OCI-LY7 (cell line): ENCODE results near the gene SEC22A. TPM values are rescaled to one million over a fixed set of nuclear protein-coding genes. Genes with fewer than 3 reads are reported as not detected.

Source experiments
- BruUV-seq: library from RNA; stranded (reverse); fragments of 400-500 nt; replicated peaks from 2 replicates; lab custom pipeline; 2021; lab: Mats Ljungman, UMichigan
- CTCF ChIA-PET: fragments of 300-600 bp; sonication (Branson Sonifier 250); formaldehyde crosslinking; loops from one replicate; lab custom pipeline; 2022; ENCODE audit warnings: antibody characterized with exemption; ENCODE audit not compliant: unreplicated experiment; lab: Charles Lee
- POLR2A ChIA-PET: fragments of 300-600 bp; sonication (Branson Sonifier 250); formaldehyde crosslinking; loops from one replicate; lab custom pipeline; 2022; ENCODE audit warnings: antibody characterized with exemption; lab: Charles Lee
- DNase-seq: peaks from one replicate; pipeline ENCODE4 v3.0.0-alpha.2; 2015; ENCODE audit warnings: low spot score
- H2AFZ ChIP-seq: fragments of 200-600 bp; sonication (generic), shearing (Covaris generic); 2 replicates; pipeline ENCODE4 v1.6.1; 2014; ENCODE audit warnings: mild to moderate bottlenecking, antibody characterized with exemption, low read length, moderate library complexity
- H3K27ac ChIP-seq: fragments of 200-600 bp; sonication (generic); 2 replicates; pipeline ENCODE4 v1.5.1; 2014; ENCODE audit warnings: mixed run types, low read depth, mild to moderate bottlenecking, moderate library complexity, low read length, inconsistent platforms; ENCODE audit not compliant: poor library complexity, severe bottlenecking
- H3K36me3 ChIP-seq: fragments of 200-600 bp; sonication (generic); 2 replicates; pipeline ENCODE4 v1.6.1; 2014; ENCODE audit warnings: mild to moderate bottlenecking, antibody characterized with exemption, low read length, moderate library complexity, mixed read lengths; ENCODE audit not compliant: insufficient read depth
- H3K4me1 ChIP-seq: fragments of 200-600 bp; sonication (generic); 2 replicates; pipeline ENCODE4 v1.5.1; 2014; ENCODE audit warnings: mild to moderate bottlenecking, low read length; ENCODE audit not compliant: insufficient read depth, poor library complexity, severe bottlenecking
- H3K4me2 ChIP-seq: fragments of 200-600 bp; sonication (generic); 2 replicates; pipeline ENCODE4 v1.6.1; 2014; ENCODE audit warnings: mild to moderate bottlenecking, low read length
- H3K4me3 ChIP-seq: fragments of 200-600 bp; sonication (generic); 2 replicates; pipeline ENCODE4 v1.5.1; 2014; ENCODE audit warnings: mild to moderate bottlenecking, low read depth, low read length; ENCODE audit not compliant: poor library complexity, severe bottlenecking
- H3K79me2 ChIP-seq: fragments of 200-600 bp; sonication (generic); 2 replicates; pipeline ENCODE4 v1.6.1; 2016; ENCODE audit warnings: low read depth, mild to moderate bottlenecking, low read length, moderate library complexity, mixed read lengths; ENCODE audit not compliant: insufficient read depth
- H3K9me2 ChIP-seq: fragments of 200-600 bp; sonication (generic); 2 replicates; pipeline ENCODE4 v1.6.1; 2016; ENCODE audit warnings: mild to moderate bottlenecking, low read length, mixed read lengths; ENCODE audit not compliant: insufficient read depth
- H3K9me3 ChIP-seq: fragments of 200-600 bp; sonication (generic); 2 replicates; pipeline ENCODE4 v1.6.1; 2014; ENCODE audit warnings: mild to moderate bottlenecking, mixed run types, low read length, mixed read lengths
- H4K20me1 ChIP-seq: fragments of 200-600 bp; sonication (generic); 2 replicates; pipeline ENCODE4 v1.6.1; 2014; ENCODE audit warnings: mild to moderate bottlenecking, antibody characterized with exemption, low read length, moderate library complexity, mixed read lengths; ENCODE audit not compliant: insufficient read depth
- EZH2phosphoT487 ChIP-seq: fragments of 200-600 bp; sonication (generic); IDR thresholded peaks from 2 replicates; pipeline ENCODE4 v1.6.1; 2018; ENCODE audit warnings: low read depth, borderline replicate concordance, mild to moderate bottlenecking, mixed run types, antibody characterized with exemption, low read length, moderate library complexity, mixed read lengths
- intact Hi-C: fragments of 100-400 bp; cut with micrococcal nuclease; formaldehyde crosslinking; loops from one replicate; pipeline ENCODE4 v1.10.0; 2022; ENCODE audit not compliant: unreplicated experiment
- total RNA-seq, 2 experiments: library from RNA; depleted of rRNA in 1 of 2; stranded (reverse); fragments of >200 nt in 1 of 2; shearing (Covaris generic) in 1 of 2; gene quantifications; 2 replicates each; pipeline ENCODE4 v1.2.3, GENCODE V29; 2014 to 2022
- TF ChIP-seq, protein P1 (sequence below): fragments of 200-600 bp; sonication (generic); conservative IDR thresholded peaks from 2 replicates; pipeline ENCODE4 v1.5.1; 2014; ENCODE audit warnings: mild to moderate bottlenecking, antibody characterized with exemption, low read length, moderate library complexity, mixed read lengths

The SEC22A gene
- total RNA-seq, 2 experiments from 2014 or later: 22.0 to 24.5 TPM

GRCh38 chr3:123263941-123264340 lies 62.2 kb downstream of the SEC22A start:
- intact Hi-C loops: no loop called here
- Histone ChIP-seq H4K20me1 (no peaks in the 10 kb centered on the region), H2AFZ (no peak overlapping the region), H3K36me3 (peaks cover 6% of the 10 kb centered on the region; the same call in 1 of the 2 replicates), H3K4me3 (no peak overlapping the region), H3K9me3 (no peaks in the 10 kb centered on the region), H3K4me2 (no peak overlapping the region), H3K4me1 (peaks cover 7% of the 10 kb centered on the region), H3K9me2 (no peaks in the 10 kb centered on the region), H3K79me2 (no peaks in the 10 kb centered on the region), H3K27ac (no peak overlapping the region)
- TF ChIP-seq EZH2phosphoT487: no peak
- TF ChIP-seq, protein P1, sequence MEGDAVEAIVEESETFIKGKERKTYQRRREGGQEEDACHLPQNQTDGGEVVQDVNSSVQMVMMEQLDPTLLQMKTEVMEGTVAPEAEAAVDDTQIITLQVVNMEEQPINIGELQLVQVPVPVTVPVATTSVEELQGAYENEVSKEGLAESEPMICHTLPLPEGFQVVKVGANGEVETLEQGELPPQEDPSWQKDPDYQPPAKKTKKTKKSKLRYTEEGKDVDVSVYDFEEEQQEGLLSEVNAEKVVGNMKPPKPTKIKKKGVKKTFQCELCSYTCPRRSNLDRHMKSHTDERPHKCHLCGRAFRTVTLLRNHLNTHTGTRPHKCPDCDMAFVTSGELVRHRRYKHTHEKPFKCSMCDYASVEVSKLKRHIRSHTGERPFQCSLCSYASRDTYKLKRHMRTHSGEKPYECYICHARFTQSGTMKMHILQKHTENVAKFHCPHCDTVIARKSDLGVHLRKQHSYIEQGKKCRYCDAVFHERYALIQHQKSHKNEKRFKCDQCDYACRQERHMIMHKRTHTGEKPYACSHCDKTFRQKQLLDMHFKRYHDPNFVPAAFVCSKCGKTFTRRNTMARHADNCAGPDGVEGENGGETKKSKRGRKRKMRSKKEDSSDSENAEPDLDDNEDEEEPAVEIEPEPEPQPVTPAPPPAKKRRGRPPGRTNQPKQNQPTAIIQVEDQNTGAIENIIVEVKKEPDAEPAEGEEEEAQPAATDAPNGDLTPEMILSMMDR: no peak
- CTCF ChIA-PET: no interaction called here
- BruUV-seq: no TSS peak
- DNase-seq: no peak
- POLR2A ChIA-PET: interaction anchor here (0.6 to 0.7 kb wide), 2 partner anchors 62 to 1549 kb away, joined by 3 to 5 read pairs; partner anchors contain the start of gene SEC22A

DNA sequence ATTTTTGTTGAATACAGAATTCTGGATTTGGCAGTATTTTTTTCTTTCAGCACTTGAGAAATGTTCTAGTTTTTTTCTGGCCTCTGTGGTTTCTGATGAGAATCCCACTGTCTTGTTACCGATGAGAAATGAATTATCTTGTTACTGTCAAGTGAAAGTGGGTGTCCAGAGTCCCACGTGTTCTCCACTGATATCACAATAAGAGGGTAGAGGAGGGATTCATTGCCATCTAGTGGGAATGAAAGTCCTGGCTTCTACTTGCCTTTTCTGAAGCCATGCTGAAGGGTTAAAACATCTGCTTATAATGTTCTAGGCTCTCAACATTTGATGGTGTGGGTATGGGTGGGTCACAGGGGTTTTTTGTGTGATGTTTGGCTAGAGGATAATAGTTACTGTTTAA lies 66.1 kb downstream of the SEC22A start:
- Histone ChIP-seq H4K20me1 (no peaks in the 10 kb centered on the region), H3K36me3 (0 out of 2 replicates have a peak, but pooled peaks cover 3% of the 10 kb centered on the region), H3K4me3 (no peak overlapping the region), H2AFZ (no peak overlapping the region), H3K9me2 (no peaks in the 10 kb centered on the region), H3K4me2 (no peak overlapping the region), H3K9me3 (no peaks in the 10 kb centered on the region), H3K27ac (no peak overlapping the region), H3K79me2 (no peaks in the 10 kb centered on the region), H3K4me1 (no peaks in the 10 kb centered on the region)
- ChIA-PET CTCF (no interaction called here), POLR2A (no interaction called here)
- intact Hi-C loops: no loop called here
- TF ChIP-seq, protein P1: no peak
- TF ChIP-seq EZH2phosphoT487: no peak
- BruUV-seq: no TSS peak
- no peak for DNase-seq

DNA sequence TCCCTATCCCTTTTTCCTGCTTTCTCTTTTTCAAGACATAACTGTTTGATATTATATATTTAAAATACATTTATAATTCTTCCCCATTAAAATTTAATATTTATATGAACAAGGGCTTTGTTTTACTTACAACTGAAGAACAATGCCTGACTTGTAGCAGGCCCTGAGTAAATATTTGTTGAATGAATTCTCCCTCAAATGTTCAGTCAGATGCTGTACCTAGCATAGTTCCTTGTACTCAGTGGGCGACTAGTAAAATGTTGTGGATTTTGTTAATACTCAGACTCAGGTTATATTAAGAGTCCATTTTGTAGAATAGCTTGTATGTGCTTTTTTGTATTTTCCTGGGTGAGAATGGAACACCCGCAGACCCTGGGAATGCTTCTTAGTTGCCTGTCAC lies 69.1 kb downstream of the SEC22A start:
- no peaks in the 10 kb centered on the region for H3K9me2 ChIP-seq
- H3K4me1 ChIP-seq: no peaks in the 10 kb centered on the region
- H3K4me2 ChIP-seq: no peak overlapping the region
- H2AFZ ChIP-seq: no peak overlapping the region
- no peak overlapping the region for H3K27ac ChIP-seq
- no peak for DNase-seq
- no TSS peak for BruUV-seq
- H4K20me1 ChIP-seq: no peaks in the 10 kb centered on the region
- TF ChIP-seq, protein P1: no peak
- TF ChIP-seq EZH2phosphoT487: no peak
- POLR2A ChIA-PET: no interaction called here
- H3K9me3 ChIP-seq: no peaks in the 10 kb centered on the region
- CTCF ChIA-PET: no interaction called here
- no peaks in the 10 kb centered on the region for H3K79me2 ChIP-seq
- H3K4me3 ChIP-seq: no peak overlapping the region
- H3K36me3 ChIP-seq: 0 out of 2 replicates have a peak, but pooled peaks cover 3% of the 10 kb centered on the region
- intact Hi-C loops: no loop called here
